ENCODE results near the gene CDON.

Gene CDON

GRCh38 chr11:125939081-125939521 lies 123.6 kb downstream of the CDON start:
- H3K27ac ChIP-seq: no peak overlapping the region
- TF ChIP-seq, protein P1, sequence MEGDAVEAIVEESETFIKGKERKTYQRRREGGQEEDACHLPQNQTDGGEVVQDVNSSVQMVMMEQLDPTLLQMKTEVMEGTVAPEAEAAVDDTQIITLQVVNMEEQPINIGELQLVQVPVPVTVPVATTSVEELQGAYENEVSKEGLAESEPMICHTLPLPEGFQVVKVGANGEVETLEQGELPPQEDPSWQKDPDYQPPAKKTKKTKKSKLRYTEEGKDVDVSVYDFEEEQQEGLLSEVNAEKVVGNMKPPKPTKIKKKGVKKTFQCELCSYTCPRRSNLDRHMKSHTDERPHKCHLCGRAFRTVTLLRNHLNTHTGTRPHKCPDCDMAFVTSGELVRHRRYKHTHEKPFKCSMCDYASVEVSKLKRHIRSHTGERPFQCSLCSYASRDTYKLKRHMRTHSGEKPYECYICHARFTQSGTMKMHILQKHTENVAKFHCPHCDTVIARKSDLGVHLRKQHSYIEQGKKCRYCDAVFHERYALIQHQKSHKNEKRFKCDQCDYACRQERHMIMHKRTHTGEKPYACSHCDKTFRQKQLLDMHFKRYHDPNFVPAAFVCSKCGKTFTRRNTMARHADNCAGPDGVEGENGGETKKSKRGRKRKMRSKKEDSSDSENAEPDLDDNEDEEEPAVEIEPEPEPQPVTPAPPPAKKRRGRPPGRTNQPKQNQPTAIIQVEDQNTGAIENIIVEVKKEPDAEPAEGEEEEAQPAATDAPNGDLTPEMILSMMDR (conservative IDR thresholded peaks at IDR 0.05): no peak

DNA sequence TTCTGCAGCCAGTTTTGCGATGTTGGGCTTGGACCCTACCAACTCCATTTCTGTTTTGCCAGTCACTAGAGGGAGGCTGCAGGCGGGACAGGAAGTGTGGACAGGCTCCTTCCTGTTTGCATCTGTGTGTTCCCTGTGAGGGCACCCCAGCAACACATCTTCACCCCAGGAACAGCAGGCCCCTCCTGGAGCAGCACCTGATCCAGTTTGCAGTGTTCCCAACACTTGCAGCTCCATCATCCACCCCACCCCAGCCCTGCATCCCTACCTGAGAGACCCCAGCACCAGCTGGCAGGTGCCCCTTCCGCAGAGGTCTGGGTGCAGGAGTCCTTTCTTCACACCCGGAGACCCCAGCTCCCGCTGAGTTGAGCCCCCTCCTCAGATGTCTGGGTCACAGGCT lies 124.2 kb downstream of the CDON start:
- no peak overlapping the region for H3K27ac ChIP-seq
- TF ChIP-seq, protein P1 (conservative IDR thresholded peaks at IDR 0.05): no peak

GRCh38 chr11:125935618-125936199 lies 127.0 kb downstream of the CDON start:
- no peak overlapping the region for H3K27ac ChIP-seq
- TF ChIP-seq, protein P1 (conservative IDR thresholded peaks at IDR 0.05): no peak

DNA sequence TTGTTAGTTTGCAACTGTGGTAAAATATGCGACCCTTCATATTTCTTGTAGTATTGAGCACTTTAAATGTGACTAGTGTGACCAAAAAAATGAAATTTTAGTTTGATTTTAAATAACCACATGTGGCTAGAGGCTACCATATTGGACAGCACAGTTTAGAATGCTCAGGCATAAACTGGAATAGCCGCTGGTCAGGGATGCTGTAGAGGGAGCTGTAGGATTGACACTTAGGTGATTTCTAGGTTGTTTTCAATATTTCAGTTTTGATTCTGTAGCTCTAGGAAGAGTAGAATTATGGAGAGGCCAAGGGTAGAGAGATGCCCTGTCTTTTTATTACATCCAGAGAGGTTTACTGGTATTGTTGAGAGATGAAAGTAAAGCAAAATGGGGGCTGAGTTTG lies 127.6 kb downstream of the CDON start:
- TF ChIP-seq, protein P1 (conservative IDR thresholded peaks at IDR 0.05): peak; percentile 17; the same call in 1 of the 2 replicates

GRCh38 chr11:125934473-125934872 lies 128.2 kb downstream of the CDON start:
- no peak overlapping the region for H3K27ac ChIP-seq
- TF ChIP-seq, protein P1 (conservative IDR thresholded peaks at IDR 0.05): no peak

More for the DNA sequence above, 127.6 kb downstream of the CDON start:
- H3K27ac ChIP-seq: no peak overlapping the region

DNA sequence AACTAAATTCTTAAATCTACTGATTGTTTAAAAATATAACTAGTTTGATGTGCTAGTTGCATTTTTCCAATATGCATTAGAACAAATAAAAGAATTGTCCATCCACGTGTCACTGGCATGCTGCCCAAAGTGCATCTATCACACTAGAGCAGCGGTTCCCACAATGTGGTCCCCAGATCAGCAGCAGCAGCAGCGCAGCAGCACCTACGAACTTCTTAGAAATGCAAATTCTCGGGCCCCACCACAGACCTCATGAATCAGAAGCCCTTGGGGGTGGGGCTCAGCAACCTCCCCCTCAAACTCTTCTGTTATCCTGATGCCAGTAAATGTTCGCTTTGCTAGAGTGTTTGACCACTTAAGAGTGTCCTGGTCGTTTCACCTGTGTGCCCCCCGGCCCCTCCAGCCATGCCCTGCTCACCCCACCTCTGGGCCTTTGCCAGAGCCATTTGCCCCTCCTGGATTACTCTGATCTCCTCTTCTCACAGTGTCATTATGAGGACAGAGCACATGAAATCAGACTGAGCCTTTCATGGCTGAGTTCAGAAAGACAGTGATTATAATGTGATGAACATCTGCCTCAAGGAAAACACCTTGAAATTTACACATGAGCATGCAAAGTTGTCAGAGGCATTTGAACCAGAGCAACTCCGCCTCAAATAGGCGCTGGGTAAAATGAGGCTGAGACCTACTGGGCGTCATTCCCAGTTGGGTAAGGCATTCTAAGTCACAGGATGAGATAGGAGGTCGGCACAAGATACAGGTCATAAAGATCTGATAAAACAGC lies 129.4 kb downstream of the CDON start:
- H3K27ac ChIP-seq: no peak overlapping the region

GRCh38 chr11:125932301-125932700 lies 130.4 kb downstream of the CDON start:
- TF ChIP-seq, protein P1 (conservative IDR thresholded peaks at IDR 0.05): no peak

More for the DNA sequence above, 129.4 kb downstream of the CDON start:
- TF ChIP-seq, protein P1 (conservative IDR thresholded peaks at IDR 0.05): no peak

More at GRCh38 chr11:125932301-125932700, 130.4 kb downstream of the CDON start:
- no peak overlapping the region for H3K27ac ChIP-seq

All from VCaP (cell line).